Measurements from ENCODE around the gene MKX.

GRCh38 chr10:27696466-27696865 lies 49.2 kb downstream of the MKX start:
- TF ChIP-seq CTCF (IDR thresholded peaks at IDR 0.05): no peak
- TF ChIP-seq EZH2 (IDR thresholded peaks at IDR 0.05; ENCODE audit: borderline replicate concordance, insufficient read depth, low read depth, low read length, poor library complexity, severe bottlenecking): no peak

Measured in B cell (primary cell).